CD4-positive, alpha-beta T cell treated with Interleukin-17A for 4 hours (primary cell): ENCODE results near the gene DLGAP4.

Experiments
- DNase-seq: peaks from one replicate; pipeline ENCODE4 v3.0.0-alpha.2; 2020; ENCODE audit warnings: mixed read lengths

DLGAP4 gene

GRCh38 chr20:36573798-36574365 lies 267.7 kb downstream of the DLGAP4 start:
- peak; percentile 33 for DNase-seq

DNA sequence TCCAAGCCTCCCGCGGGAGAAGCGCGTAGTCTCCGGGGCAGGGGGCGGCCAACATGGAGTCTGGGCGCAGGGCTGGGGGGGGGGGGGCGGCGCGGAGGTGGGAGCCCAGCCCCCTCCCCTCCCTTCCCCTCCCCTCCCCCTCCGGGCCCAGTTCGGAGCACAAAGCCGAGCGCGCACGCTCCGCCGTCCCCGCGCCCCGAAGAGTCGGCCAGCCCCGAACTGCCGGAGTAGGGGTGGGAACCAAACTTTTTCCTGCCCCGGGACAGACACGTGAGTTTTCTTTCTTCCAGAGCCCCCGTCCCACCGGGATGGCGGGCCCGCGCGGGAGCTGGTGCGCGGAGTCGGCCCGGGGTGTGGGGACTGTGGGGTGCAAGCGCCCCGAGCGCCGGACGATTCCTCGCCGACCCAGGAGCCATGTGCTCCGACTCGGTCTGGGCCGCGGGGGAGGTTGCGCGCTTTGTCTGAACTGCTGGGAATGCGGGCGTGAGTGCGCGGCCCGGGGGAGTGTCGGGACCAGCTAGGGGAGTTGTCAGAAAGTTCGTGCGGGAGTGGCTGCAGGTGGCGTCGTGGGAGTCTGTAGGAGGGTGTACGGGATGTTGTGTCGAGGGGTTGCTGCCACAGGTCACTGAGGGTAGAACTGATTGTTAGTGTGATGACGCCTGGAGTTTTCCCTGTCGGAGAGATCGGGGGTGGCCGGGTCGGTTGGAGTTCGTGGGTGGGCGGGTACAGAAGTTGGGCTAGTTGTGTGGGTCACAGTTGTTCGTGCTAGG lies 268.4 kb downstream of the DLGAP4 start:
- DNase-seq, result peak; percentile 67

GRCh38 chr20:36576081-36576445 lies 269.9 kb downstream of the DLGAP4 start:
- no peak for DNase-seq
